AG20443 (cell line): Measurements from ENCODE around the gene PDLIM7.

Source experiments
- DNase-seq: peaks from one replicate; pipeline ENCODE4 v3.0.0; 2012; ENCODE audit warnings: low spot score, mixed read lengths

PDLIM7 gene

GRCh38 chr5:177456591-177456964 is 40.8 kb downstream of the PDLIM7 start:
- no peak for DNase-seq

GRCh38 chr5:177455661-177456590 is 41.5 kb downstream of the PDLIM7 start:
- DNase-seq, result peak; percentile 94

GRCh38 chr5:177455036-177455660 is 42.3 kb downstream of the PDLIM7 start:
- DNase-seq, result peak; percentile 68

- peak; percentile 96 for DNase-seq
These were observed 42.9 kb downstream of the PDLIM7 start for GRCh38 chr5:177454397-177455035.

- DNase-seq, result peak; percentile 30
These were observed 43.5 kb downstream of the PDLIM7 start for GRCh38 chr5:177453852-177454396.

- no peak for DNase-seq
These were observed 44.4 kb downstream of the PDLIM7 start for GRCh38 chr5:177452688-177453638.

GRCh38 chr5:177450667-177451424 is 46.6 kb downstream of the PDLIM7 start:
- no peak for DNase-seq

- no peak for DNase-seq
These were observed 48.0 kb downstream of the PDLIM7 start for GRCh38 chr5:177449140-177450061.

GRCh38 chr5:177448244-177448950 is 49.0 kb downstream of the PDLIM7 start:
- no peak for DNase-seq

- DNase-seq, result peak; percentile 60
These were observed 49.7 kb downstream of the PDLIM7 start for GRCh38 chr5:177447611-177448243.

- DNase-seq, result peak; percentile 68
These were observed 50.3 kb downstream of the PDLIM7 start for GRCh38 chr5:177447066-177447610.

- DNase-seq, result peak; percentile 94
These were observed 51.0 kb downstream of the PDLIM7 start, which contains the start of gene PRR7 for GRCh38 chr5:177446200-177447065. Gene PRR7 (plus strand): TSS chr5:177446814. CDS start chr5:177455068, 8,254 bp downstream.

GRCh38 chr5:177445917-177446199 is 51.5 kb downstream of the PDLIM7 start:
- no peak for DNase-seq

- no peak for DNase-seq
These were observed 52.1 kb downstream of the PDLIM7 start for GRCh38 chr5:177445052-177445916.

- DNase-seq, result no peak
These were observed 53.0 kb downstream of the PDLIM7 start for GRCh38 chr5:177444106-177445051.
